Inflammatory macrophage treated with lipopolysaccharide for 1 hour (primary cell): ENCODE results near the gene CAB39.

Experiments used
- DNase-seq, 2 donors: peaks; one replicate each; pipeline ENCODE4 v3.0.0-alpha.2; 2020 to 2022

Gene CAB39

DNA sequence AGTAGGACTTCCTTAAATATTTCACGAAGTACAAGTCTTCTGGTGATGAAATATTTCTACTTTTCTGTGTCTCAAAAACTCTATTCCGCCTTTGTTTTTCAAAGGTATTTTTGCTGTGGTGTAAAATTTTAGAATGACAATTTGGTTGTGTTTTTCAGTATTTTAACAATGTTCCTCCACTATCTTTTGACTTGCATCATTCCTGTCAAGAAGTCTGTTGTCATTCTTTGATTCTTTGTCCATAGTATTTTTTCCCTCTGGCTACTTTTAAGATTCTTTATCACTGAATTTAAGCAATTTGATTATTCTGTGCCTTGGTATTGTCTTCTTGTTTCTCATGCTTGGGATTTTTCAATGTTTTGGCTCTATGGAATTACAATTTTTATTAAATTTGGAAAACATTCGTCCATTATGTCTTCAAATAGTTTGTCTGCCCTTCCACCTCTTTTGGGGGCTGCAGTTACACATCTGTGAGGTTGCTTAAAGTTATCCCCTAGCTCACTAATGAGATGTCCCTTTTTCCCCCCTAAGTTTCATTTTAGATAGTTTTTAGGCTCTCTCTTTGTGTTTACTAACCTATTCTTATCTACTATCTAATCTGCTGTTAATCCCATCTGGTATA is 76.0 kb downstream of the CAB39 start:
- DNase-seq: no peak

DNA sequence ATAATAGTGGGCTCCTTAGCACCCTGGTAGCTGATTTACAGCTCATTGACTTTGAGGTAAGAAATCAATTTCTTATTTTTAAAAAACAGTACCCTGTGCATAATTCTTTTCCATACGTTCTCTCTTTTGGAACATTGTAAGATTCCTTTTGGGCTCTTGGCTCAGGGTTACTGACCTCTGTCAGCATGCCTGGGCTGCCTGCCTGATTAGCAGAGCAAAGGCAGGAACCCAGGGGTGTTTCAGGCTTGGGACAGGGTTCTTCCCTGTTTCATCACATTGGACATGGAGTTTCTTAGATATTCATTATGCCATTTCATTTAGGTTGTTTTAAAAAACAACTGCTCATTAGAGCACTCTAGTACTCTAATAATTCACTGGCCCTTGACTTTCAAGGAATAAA is 78.3 kb downstream of the CAB39 start:
- DNase-seq: no peak

DNA sequence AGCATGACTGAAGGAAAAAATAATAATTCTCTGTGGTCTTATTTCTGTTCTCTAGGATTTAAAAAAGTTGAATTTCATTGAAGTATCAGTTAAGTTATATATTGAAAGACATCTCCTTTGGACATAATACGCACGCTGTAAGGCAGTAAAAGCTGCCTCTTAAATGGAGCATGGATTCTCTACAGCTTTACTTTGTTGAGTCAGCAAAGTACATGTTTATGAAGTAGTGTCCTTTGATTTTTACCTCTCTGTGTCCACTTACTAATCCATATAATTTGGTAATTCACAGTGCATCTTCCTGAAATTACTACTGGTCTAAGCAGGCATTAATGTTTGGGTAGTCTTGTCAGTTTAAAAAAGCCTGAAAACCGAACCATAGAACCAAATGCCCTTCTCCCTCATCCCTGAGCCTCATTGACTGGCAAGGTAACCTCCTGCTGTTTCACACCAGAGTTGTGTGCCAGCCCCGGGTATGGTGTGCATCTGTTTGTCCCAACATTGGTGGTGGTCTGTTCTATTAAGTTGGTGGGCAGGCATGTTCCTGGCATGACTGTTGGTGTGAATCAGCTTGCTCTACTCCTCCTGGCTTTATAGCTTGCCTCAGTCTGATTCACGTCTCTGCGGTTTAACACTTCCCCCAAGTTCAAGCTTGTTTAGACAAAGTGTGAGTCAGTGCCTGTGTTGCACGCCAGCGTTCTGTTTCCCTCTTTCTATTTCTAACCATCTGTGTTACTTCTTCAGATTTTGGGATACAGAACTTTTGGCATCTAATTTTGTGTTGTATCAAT is 81.1 kb downstream of the CAB39 start:
- DNase-seq: peak; percentile 88 to 90

DNA sequence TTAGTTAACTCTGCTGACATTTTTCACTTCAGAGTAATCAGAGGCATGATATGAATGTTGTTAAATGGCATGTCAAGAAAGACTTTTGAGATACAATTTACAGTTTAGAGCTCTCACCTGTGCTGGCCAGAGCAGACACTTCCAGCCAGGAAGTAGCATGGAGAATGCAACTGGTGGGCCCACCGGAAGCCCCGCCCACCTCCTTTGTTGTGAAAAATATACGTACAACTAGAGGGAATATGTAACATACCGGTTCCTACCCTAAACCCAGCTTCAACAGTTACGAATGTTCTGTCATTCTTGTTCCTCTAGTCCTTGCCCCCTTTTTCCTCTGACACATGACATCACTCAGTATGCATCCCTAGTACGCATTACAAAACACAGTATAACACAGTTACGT is 81.9 kb downstream of the CAB39 start:
- peak; percentile 60 to 72 for DNase-seq

DNA sequence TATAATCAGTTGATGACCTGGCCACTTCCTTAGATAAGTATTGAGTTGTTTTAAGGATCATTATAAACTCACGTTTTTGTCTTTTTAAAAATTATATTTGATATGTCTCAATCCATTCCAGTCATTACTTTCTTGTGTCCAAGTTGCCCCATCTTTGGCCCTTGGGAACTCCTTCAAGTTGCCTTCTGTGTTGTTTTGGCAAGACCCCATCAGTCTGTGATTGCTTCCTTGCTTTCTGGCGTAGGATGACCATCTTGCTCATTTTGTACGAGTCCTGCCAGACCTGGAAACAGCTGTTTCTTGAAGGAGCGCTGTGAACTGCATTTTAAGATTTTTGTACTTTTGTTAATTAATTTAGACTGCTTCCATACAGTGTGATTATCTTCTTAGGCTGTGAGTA is 83.2 kb downstream of the CAB39 start:
- DNase-seq: no peak

DNA sequence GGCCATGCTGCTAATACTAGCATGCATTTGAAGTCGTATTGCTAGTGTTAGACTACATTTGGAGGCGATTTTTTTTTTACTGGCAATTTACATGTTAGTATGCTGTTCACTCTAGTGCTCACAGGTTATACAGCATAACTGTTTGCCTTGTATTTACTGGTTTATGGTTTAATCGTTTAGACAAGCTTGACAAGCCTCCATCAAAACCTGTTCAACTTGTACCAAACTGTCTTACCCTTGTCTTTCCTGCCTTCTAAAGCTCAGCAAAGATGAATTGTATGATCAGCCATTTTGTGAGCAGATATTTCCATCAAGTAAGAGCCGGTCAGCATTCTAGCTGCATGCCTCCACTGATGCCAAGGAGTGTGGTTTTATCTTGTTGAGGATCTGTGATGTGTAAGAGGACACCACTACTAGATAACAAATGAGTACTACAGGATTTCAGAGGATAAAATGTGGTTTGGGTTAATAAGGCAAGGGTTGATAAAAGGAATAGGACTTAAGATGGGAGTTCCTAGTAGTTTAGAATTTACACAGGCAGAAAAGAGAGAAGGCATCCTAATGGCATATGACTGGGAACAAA is 83.7 kb downstream of the CAB39 start:
- no peak for DNase-seq

DNA sequence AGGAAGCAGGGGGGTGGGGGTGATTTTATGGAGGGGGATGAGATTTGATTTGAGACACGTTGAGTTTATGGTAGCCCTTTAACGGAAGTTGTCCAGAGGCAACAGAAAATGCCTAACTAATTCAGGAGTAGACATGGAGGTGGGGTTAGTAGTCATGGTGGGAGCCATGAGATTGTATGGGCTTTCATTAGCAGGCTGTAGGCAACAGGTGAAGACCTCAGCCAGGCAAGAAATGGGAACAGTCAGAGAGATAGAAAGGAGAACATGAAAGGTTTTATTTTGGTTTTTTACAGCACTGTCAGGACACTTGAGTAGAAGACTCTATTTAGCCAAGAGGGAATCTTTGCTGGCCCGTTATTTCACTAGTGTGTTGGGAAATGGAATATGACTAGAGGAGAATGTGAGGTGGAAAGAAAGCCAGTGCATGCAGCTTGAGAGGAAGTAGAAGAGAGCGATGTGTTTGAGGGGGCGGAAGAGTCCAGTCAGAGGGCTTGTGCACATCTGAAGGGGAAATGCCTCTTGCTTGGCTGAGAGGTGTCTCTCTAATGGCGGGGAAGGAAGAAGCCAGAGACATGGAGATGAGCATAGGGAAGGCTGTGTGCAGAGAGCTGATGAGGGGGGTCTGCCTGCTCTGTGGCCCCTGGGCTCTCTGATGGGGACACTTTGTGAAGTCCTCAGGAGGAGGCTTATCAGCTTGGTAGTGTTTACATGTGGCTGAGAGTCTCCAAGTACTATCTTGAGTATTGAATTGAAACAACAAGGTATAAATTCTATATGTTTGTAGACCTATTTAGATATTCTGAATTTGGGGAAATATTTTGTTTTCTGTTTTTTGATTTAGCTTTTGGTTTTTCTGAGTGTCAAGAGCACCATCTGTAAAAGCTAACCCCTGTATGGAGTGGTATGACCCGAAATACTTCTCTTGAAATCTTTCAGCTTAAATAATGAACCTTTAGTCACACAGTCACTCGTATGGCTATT is 85.2 kb downstream of the CAB39 start:
- DNase-seq: peak; percentile 82 to 93

DNA sequence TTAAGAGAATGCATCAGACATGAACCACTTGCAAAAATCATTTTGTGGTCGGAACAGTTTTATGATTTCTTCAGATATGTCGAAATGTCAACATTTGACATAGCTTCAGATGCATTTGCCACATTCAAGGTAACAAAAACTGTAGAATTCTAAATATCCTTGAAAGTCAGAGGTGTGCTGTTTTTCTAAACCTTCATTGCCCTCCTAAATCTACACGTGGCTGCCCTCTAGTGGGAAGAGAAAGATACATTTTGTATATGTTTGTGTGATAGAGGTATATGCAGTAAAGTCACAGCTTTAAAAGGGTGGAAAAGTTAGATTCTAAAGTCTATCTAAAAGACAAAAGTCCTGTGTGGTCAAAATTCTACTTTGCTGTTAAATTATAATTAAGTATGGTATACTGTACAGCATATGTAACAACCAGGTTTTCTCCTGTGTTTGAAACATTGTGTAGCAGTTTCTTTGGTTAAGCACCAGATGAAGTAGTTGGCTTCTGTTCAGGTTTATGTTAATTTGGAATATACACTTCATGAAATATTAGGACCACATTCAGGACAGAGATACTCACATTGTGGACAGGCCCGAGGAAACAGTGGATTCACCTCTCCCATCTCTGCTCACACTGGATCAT is 86.2 kb downstream of the CAB39 start:
- peak; percentile 15 to 69 for DNase-seq

DNA sequence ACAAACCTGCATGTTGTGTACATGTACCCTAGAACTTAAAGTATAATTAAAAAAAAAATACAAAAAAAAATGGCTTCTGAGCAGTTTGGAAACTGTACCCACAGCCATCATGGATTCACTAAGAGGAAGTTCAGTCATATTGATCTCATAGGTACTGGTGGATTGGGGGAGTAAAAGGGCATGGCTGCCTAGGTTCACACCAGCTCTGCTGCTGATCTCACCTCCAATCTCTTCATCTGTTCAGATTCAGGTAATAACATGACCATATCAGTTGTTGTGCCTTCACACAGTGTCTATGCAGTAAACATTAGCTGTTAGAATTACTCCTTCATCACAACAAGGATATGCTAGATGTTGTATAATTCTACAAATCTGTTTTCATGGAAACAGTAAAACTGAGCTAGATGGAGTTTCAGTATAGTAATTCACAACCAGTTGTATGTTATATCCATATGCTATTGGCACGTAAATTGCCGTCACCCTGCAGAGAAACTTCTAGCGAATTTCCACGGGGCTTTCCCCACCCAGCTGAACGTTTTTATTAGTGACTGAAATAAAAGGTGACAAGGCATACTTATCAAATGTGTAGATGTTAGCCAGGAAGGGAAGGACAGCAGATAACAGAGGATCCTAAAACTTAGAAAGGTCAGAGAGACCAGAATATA is 92.8 kb downstream of the CAB39 start:
- no peak for DNase-seq

DNA sequence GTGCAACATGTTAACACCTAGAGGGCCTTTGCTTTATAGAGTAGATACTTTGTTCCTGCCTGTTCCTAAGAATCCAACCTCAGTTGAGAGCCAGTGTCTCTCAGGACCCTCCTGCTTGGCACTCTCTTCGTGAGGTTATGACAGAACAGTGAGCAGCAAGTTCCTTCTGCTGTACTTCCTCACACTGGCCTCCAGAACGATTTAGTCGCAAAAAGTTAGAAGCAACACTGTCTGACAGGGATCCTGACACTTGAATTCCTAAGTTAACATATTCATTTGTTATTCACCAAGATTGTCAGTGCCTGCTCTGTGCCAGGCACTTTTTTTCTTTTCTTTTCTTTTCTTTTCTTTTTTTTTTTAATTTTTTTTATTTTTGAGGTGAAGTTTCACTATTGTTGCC is 95.1 kb downstream of the CAB39 start:
- DNase-seq: no peak

DNA sequence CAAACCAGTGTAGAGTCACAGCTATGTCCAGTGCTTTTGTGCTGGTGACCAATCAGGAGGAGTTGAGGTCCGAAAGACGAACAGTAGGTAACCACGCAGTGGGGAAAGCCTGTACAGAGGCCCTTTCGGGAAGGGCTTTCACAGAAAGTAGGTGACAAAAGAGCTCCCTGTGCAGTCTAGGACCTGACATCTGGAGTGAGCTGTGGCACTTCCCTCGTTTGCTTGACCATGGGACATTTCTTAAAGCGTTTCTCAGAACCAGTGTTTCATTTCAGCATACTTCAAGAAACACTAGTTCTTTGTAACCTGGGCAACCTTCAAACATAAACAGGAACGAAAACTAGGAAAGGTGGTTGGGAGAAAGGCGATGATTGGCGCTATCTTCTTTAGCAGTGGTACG is 96.4 kb downstream of the CAB39 start:
- no peak for DNase-seq

DNA sequence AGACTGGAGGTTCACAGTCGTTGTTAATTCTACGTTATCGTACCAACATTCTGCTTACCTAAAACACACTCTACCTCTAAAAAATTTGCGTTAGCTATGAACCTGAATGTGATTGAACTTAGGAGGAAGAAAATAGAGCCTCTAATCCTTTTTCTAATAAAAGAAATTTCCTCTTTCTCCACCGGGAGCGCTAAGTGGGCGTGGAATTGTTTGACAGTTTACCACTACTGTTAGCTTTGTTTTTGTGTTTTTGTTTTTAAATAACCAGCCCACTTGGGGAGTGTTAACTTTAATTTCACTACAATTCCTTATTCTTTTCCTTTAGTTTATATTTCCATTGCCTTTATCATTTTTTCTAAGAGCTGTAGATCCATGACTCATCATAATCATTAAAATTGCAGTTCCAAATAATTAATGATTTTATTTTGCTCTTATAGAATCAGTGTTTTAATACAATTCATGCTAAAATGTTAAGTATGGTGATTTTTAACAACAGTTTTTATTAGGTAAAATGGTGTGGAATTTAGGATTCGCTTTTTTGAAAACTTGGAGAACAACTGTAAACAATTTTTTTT is 97.1 kb downstream of the CAB39 start:
- DNase-seq: no peak

DNA sequence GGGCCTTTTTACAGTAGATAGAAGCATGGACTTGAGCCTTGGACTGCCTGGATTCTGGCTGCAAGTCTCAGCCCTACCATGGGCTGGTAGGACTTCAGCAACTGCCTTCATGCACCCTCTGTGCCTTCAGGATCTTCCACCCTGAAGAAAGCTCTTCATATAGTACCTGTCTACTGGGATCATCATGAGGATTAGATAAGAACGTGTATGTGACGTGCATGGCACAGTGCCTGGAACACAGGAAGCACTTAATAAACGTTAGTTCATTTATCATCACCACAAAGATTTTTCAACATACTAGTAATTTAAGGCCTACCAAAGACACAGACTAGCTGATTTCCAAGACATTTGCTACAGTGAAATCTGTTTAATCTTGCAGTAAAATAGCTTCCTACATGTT is 98.9 kb downstream of the CAB39 start:
- DNase-seq: no peak

DNA sequence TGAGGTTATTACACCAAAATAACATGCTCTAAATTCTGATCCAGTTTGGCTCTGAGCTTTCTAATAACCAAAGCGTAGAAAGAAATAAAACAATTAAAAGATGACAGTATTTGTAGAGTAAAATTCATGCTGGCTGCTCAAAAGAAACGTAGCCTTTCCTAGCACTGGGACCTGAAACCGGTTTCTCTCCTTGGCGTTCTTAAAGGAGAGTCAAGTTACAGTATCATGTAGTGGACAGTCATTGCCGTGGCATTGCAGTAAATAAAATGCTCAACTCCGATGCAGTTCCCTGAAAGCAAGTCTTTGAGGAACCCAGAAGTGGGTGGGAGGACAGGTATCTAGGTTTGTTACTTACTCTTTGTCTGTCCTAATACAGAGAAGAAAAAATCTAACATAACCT is 99.4 kb downstream of the CAB39 start:
- no peak for DNase-seq

DNA sequence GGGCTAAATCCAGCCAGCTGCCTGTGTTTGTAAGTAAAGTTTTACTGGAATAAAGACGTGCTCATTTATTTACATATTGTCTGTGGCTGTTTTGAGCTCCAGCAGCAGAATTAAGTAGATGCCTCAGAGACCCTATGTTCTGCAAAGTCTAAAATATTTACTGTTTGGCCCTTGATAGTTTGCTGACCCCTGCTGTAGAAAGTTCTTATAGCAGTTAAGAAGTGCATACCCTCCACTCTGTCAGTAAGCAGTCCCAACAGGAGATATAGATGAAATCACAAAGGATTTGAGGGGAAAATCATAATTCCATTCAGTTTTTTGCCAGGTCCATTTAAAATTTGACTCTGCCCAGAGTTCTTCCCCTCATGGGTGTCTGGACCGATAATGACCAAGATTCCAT is 102.0 kb downstream of the CAB39 start:
- peak in 1 of 2 donors; percentile 28 for DNase-seq

DNA sequence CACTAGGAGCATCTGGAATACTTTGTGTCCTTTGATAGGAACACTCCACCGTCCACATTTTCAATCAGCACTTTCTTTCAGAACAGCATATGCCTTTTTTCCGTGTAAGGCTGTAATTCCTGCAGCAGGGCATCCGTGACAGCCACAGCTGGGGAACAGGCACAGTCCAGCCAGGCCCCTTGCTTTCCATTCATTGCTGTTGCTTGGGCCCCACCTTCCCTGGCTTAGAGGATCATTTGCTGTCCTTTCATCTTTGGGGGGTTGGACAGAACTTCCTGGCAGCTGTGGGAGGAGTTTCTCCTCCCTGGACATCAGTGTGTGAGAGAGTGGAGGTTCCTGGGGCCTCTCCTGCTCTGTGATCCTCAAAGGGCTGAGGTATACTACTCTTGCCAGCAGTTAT is 102.4 kb downstream of the CAB39 start:
- no peak for DNase-seq

DNA sequence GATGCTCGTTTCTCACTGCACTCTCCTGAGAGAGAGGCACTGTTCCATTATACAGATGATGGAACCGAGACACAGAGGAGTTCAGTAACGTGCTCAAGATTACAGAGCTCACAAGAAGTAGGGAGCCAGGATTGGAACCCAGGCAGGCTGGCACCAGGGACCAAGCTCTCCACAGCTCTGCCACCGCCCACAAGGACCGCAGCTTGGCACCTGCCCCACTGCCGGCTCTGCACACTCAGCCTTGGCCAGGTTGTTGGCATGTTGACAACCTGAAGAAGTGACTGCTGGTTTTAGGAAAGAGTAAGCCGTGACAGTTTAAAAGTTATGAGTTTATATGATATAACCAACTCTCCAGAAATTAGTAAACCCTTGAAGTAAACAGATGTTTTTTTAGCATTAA is 104.1 kb downstream of the CAB39 start:
- DNase-seq: no peak

DNA sequence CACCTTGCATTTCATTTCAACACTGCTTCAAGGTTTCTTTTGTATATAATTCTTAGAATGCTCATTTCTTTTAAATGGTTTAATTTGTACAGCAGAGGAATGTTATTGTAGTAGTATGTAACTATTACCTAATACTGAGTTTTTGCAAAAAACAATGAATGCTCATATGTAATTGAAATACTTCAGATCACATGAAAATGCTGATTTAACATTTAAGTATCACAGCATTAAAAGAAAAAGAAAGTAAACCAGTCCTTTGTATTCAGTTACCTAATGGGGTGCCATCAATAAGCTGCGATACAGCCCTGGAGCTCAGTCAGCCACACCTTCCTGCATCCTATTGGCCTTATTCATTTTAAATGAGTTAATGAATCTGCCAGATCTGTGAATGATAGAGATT is 106.8 kb downstream of the CAB39 start:
- DNase-seq: no peak

DNA sequence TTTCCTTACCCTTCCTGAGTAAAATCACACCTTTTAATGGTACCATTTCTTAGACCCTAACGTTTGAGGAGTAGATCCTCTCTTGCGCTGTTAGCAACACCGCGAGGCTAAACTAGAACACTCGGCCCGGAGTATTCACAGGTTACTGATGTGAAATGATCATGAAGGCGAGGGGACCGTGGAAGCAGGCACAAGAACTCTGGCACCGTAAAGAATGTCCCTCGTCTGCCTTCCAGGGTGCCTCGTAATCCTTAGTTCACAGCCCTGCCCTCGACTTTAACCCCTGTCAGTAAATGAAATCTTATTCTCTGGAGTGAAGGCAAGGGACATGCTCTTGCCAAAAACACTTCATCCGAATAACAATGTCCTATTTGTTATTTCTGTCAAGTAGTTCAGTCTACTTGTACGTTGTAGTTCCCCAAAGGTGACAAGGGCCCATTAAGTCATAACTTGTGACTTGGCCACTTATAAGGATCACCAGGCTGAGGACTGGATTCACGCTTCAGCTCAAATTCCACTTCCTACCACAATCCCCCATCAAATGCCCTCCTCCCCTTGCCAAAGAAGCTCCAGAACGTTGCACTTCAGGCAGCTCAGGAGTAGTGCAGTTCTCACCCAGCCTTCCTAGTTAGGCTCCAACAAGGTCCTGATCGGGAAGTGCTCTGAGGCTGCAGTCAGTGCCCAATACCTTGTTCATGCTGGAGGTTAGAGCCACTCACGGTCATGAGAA is 108.8 kb downstream of the CAB39 start:
- no peak for DNase-seq

DNA sequence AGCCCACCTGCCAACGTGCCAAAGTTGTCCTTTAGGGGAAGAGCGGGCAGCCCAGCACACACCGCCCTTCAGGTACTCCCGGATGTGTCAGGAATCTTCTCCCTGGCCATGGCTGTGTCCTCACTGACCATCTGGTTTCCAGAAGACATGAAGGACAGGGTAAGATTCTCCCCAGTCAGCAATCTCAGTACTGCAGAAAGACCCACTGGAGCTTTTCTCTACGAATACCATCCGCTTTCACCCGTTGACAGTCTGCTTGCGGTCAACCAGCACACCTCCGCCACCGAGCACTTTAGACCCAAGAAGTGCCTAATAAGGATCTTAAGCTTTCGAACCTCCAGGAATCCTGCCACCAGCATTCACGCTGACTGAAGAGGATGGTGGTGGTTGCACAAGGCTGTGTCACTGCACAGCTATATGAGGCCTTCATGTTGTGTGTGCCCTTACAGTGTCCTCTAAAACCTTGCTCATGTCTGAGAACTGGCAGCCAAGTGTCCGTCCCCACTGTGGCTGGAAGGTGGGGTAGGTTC is 109.4 kb downstream of the CAB39 start:
- DNase-seq: no peak
